ENCODE measurements around the gene MON1B.
"Not testable (repeated sequence)": the region's sequence is repeated elsewhere in the genome, so short reads cannot be mapped to it uniquely, and the experiment has no call there.

The MON1B gene

DNA sequence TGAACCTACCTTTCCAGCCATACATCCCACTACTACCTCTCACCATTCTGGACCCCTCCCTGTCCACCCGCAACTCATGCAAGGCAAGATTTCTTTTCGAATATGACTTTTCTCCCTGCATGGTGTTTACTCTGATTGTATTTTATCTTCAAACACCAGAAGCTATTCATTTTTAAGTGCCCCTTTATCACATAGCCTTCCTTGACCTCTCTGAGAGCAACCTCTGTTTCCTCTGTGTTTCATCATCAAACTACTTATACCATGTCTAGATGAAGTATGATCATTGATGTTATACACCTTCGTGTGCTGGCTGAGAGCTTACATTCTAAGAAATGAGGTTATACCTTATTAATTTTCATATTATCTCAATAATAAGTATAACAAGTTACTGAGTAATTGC lies 40.1 kb downstream of the MON1B start:
- Histone ChIP-seq H3K27ac (ENCODE audit: low read depth, low read length) (no peak overlapping the region), H3K4me1 (ENCODE audit: control insufficient read depth, insufficient read depth, low read length) (no peaks in the 10 kb centered on the region), H3K9ac (ENCODE audit: low read length) (no peak overlapping the region), H3K4me3 (ENCODE audit: low read length) (no peak overlapping the region), H3K36me3 (ENCODE audit: control insufficient read depth, insufficient read depth, low read length) (no peaks in the 10 kb centered on the region), H3K27me3 (ENCODE audit: control insufficient read depth, insufficient read depth, low read length) (no peaks in the 10 kb centered on the region)

GRCh38 chr16:77233799-77234519 lies 43.0 kb downstream of the MON1B start:
- Histone ChIP-seq H3K36me3 (ENCODE audit: control insufficient read depth, insufficient read depth, low read length) (no peaks in the 10 kb centered on the region), H3K4me3 (ENCODE audit: low read length) (no peak overlapping the region), H3K4me1 (ENCODE audit: control insufficient read depth, insufficient read depth, low read length) (no peaks in the 10 kb centered on the region), H3K9ac (ENCODE audit: low read length) (no peak overlapping the region), H3K27ac (ENCODE audit: low read depth, low read length) (no peak overlapping the region), H3K27me3 (ENCODE audit: control insufficient read depth, insufficient read depth, low read length) (no peaks in the 10 kb centered on the region)

DNA sequence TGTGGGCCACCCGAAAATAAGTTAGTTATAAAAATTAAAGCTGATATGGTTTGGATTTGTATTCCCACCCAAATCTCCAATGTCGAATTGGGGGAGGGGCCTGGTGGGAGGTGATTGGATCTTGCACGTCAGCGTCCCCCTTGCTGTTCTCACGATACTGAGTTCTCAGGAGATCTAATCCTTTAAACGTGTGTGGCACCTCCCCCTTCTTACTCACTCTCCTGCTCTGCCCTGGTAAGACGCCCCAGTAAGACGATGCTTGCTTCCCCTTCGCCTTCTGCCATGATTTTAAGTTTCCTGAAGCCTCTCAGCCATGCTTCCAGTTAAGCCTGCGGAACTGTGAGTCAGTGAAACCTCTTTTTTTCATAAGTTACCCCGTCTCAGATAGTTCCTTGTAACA lies 43.6 kb downstream of the MON1B start:
- Histone ChIP-seq H3K27me3 (ENCODE audit: control insufficient read depth, insufficient read depth, low read length) (no peaks in the 10 kb centered on the region), H3K4me3 (ENCODE audit: low read length) (no peak overlapping the region), H3K9ac (ENCODE audit: low read length) (no peak overlapping the region), H3K27ac (ENCODE audit: low read depth, low read length) (no peak overlapping the region), H3K4me1 (ENCODE audit: control insufficient read depth, insufficient read depth, low read length) (no peaks in the 10 kb centered on the region), H3K36me3 (ENCODE audit: control insufficient read depth, insufficient read depth, low read length) (no peaks in the 10 kb centered on the region)

DNA sequence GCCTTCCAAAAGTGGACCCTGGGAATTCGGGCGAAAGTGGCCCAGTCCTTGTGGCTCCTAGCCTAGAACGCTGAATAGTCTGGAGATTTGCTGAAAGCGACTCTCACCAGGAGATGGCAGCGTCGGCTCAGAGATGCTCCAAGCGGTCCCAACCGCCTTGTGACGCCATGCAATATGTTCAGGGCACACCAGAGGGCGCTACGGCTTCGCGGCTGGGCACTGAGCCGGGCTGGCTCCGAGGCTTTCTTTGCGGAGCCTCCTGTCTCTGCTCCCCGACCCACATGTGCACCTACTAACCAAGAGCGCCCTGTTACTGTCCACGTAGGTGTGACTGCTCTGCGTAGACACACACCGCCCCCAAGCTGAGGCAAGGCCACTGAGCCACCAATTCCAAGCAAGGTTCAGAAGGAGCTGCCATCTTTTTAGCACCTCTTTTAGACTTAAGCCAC lies 45.1 kb downstream of the MON1B start:
- H3K27ac ChIP-seq (ENCODE audit: low read depth, low read length) = no peak overlapping the region
- no peaks in the 10 kb centered on the region for H3K36me3 ChIP-seq (ENCODE audit: control insufficient read depth, insufficient read depth, low read length)
- H3K9ac ChIP-seq (ENCODE audit: low read length) = no peak overlapping the region
- H3K27me3 ChIP-seq (ENCODE audit: control insufficient read depth, insufficient read depth, low read length) = no peaks in the 10 kb centered on the region
- no peaks in the 10 kb centered on the region for H3K4me1 ChIP-seq (ENCODE audit: control insufficient read depth, insufficient read depth, low read length)
- peak overlapping the region; percentile 53 for H3K4me3 ChIP-seq (ENCODE audit: low read length)

DNA sequence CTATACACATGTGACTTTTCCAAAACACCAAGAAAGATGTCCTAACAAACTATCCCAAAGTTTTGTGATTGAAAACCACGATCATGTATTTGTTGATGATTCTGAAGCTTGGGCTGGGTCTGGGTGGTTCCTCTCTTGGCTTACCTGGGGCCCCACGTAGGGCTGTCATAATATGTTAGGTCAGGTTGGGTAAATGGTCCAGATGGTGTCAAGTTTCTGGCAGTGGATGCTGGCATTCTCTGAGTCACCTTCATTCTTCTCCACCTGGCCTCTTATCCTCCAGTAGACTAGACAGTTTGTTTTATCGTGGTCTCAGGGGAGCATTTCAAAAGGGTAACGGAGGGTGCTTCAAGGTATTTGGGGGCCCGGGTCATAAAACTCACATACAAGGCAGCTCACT lies 47.6 kb downstream of the MON1B start:
- Histone ChIP-seq H3K4me1 (ENCODE audit: control insufficient read depth, insufficient read depth, low read length) (no peaks in the 10 kb centered on the region), H3K4me3 (ENCODE audit: low read length) (no peak overlapping the region), H3K36me3 (ENCODE audit: control insufficient read depth, insufficient read depth, low read length) (no peaks in the 10 kb centered on the region), H3K27ac (ENCODE audit: low read depth, low read length) (no peak overlapping the region), H3K9ac (ENCODE audit: low read length) (no peak overlapping the region), H3K27me3 (ENCODE audit: control insufficient read depth, insufficient read depth, low read length) (no peaks in the 10 kb centered on the region)

DNA sequence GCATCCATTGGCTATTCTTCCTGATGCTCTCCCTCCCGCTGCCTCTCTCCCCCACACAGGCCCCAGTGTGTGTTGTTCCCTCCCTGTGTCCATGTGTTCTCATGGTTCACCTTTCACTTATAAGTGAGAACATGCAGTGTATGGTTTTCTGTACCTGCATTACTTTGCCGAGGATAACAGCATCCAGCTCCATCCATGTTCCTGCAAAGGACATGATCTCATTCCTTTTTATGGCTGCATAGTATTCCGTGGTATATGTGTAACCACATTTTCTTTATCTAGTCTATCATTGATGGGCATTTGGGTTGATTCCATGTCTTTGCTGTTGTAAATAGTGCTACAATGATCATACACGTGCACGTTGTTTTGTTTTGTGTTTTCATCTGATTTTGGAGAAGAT lies 51.5 kb downstream of the MON1B start:
- not testable (repeated sequence) for H3K36me3 ChIP-seq (ENCODE audit: control insufficient read depth, insufficient read depth, low read length); H3K9ac ChIP-seq (ENCODE audit: low read length); H3K27ac ChIP-seq (ENCODE audit: low read depth, low read length); H3K4me3 ChIP-seq (ENCODE audit: low read length); H3K27me3 ChIP-seq (ENCODE audit: control insufficient read depth, insufficient read depth, low read length); H3K4me1 ChIP-seq (ENCODE audit: control insufficient read depth, insufficient read depth, low read length)

DNA sequence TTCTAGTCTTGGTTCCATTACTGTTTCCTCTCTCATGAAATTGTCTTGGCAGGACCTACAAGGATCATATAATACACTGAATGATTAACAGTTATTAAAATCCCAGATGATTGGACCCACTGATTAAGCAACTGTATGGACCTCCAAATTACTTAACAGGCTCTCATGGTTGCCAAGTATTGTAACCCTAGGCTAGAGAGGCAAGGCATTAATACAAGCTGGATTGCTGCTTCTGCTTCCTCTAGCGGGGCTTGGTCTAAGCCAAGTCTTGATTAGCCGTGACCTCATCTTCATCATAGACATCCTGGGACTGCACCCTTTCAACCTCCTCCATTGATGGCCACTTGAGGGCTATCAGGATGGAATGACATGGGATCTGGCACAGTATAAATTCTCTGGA lies 55.2 kb downstream of the MON1B start:
- H3K27ac ChIP-seq (ENCODE audit: low read depth, low read length) = no peak overlapping the region
- no peak overlapping the region for H3K9ac ChIP-seq (ENCODE audit: low read length)
- no peaks in the 10 kb centered on the region for H3K36me3 ChIP-seq (ENCODE audit: control insufficient read depth, insufficient read depth, low read length)
- no peaks in the 10 kb centered on the region for H3K4me1 ChIP-seq (ENCODE audit: control insufficient read depth, insufficient read depth, low read length)
- H3K4me3 ChIP-seq (ENCODE audit: low read length) = no peak overlapping the region
- H3K27me3 ChIP-seq (ENCODE audit: control insufficient read depth, insufficient read depth, low read length) = no peaks in the 10 kb centered on the region

DNA sequence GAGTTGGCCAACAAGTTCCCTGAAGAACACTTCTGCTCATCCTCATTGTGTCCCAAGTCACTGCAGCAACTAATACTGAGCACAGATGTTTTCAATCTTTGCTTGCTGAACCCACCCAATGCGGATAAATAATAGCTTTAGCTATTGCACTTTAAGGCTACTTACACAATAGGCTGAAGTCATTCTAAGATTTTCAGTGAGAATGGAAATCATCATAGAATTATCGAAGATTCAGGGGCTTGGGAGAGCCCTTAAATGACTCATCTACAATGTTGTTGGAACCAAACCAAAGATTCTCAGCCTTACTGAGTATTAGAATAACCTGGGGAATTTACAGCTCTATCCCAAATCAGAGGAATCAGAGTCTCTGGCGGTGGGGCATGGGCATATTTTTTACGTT lies 59.4 kb downstream of the MON1B start:
- no peak overlapping the region for H3K27ac ChIP-seq (ENCODE audit: low read depth, low read length)
- H3K9ac ChIP-seq (ENCODE audit: low read length) = no peak overlapping the region
- H3K4me1 ChIP-seq (ENCODE audit: control insufficient read depth, insufficient read depth, low read length) = no peaks in the 10 kb centered on the region
- no peaks in the 10 kb centered on the region for H3K36me3 ChIP-seq (ENCODE audit: control insufficient read depth, insufficient read depth, low read length)
- no peak overlapping the region for H3K4me3 ChIP-seq (ENCODE audit: low read length)
- H3K27me3 ChIP-seq (ENCODE audit: control insufficient read depth, insufficient read depth, low read length) = no peaks in the 10 kb centered on the region

Data from rectal smooth muscle tissue (tissue), 1 donor.